Inflammatory macrophage (primary cell): Measurements from ENCODE around the gene HM13.
"Not testable (repeated sequence)": the region's sequence is repeated elsewhere in the genome, so short reads cannot be mapped to it uniquely, and the experiment has no call there.

ENCODE experiments used
- DNase-seq, 2 donors: peaks; one replicate each; pipeline ENCODE4 v3.0.0-alpha.2; 2020 to 2022

HM13 gene

GRCh38 chr20:31593221-31594001 lies 79.2 kb downstream of the HM13 start:
- DNase-seq, result no peak

- no peak for DNase-seq
These were observed 79.8 kb downstream of the HM13 start for GRCh38 chr20:31594002-31594557.

- DNase-seq, result no peak
These were observed 80.5 kb downstream of the HM13 start for GRCh38 chr20:31594558-31595379.

- no peak for DNase-seq
These were observed 81.1 kb downstream of the HM13 start for GRCh38 chr20:31595380-31595653.

- DNase-seq, result no peak
These were observed 81.6 kb downstream of the HM13 start for GRCh38 chr20:31595654-31596411.

- DNase-seq, result not testable (repeated sequence)
These were observed 82.1 kb downstream of the HM13 start for GRCh38 chr20:31596412-31596715.

- no peak for DNase-seq
These were observed 82.7 kb downstream of the HM13 start for GRCh38 chr20:31596831-31597480.

GRCh38 chr20:31597481-31597855 lies 83.2 kb downstream of the HM13 start:
- no peak for DNase-seq

GRCh38 chr20:31602431-31602778 lies 88.2 kb downstream of the HM13 start:
- no peak for DNase-seq

GRCh38 chr20:31602779-31603441 lies 88.7 kb downstream of the HM13 start:
- no peak for DNase-seq

GRCh38 chr20:31603822-31604566 lies 89.8 kb downstream of the HM13 start:
- DNase-seq, result peak; percentile 67 to 79

- no peak for DNase-seq
These were observed 90.4 kb downstream of the HM13 start for GRCh38 chr20:31604567-31605030.

GRCh38 chr20:31605031-31605901 lies 91.0 kb downstream of the HM13 start, which contains the start of gene ID1:
TSS of gene ID1 (plus strand) at chr20:31605289. CDS start at chr20:31605388, 99 bp downstream.
- DNase-seq, result peak; percentile 91 to 93

GRCh38 chr20:31605902-31606803 lies 91.9 kb downstream of the HM13 start:
- DNase-seq, result no peak

- DNase-seq, result no peak
These were observed 92.8 kb downstream of the HM13 start for GRCh38 chr20:31606804-31607639.

GRCh38 chr20:31607640-31608250 lies 93.5 kb downstream of the HM13 start:
- DNase-seq, result no peak

- peak in 1 of 2 donors; percentile 17 for DNase-seq
These were observed 94.2 kb downstream of the HM13 start for GRCh38 chr20:31608251-31608945.
